K562 (cell line): ENCODE results near the gene ZBTB9. TPM values are rescaled to one million over a fixed set of nuclear protein-coding genes. Genes with fewer than 3 reads are reported as not detected.
A peak's percentile ranks its signal among the peaks of the same experiment; 100 is the strongest.

Source experiments
- C11orf30 ChIP-seq: fragments of 450-650 bp; IDR thresholded peaks from 2 replicates; pipeline ENCODE4 v1.6.1; 2016; ENCODE audit warnings: low read depth, mild to moderate bottlenecking
- HSF4 ChIP-seq: fragments of 250-450 bp; sonication (Bioruptor Pico); IDR thresholded peaks from 2 replicates; pipeline ENCODE4 v2.1.2; 2022; ENCODE audit warnings: mild to moderate bottlenecking, moderate library complexity, borderline replicate concordance
- KDM1A ChIP-seq, 2 experiments: fragments of 450-650 bp; IDR thresholded peaks; 2 replicates each; pipeline ENCODE4 v1.6.1; 2016; ENCODE audit warnings: mild to moderate bottlenecking in 2 of 2
- MAFG ChIP-seq: fragments of 450-650 bp; conservative IDR thresholded peaks from 2 replicates; pipeline ENCODE4 v1.6.1; 2016; ENCODE audit warnings: missing genetic modification characterization, missing compliant biosample characterization
- MGA ChIP-seq: fragments of 450-650 bp; IDR thresholded peaks from 2 replicates; pipeline ENCODE4 v1.6.1; 2016; ENCODE audit warnings: mild to moderate bottlenecking, moderate library complexity
- MIER1 ChIP-seq: fragments of 450-650 bp; IDR thresholded peaks from 2 replicates; pipeline ENCODE4 v1.6.1; 2016; ENCODE audit warnings: antibody characterized with exemption, mild to moderate bottlenecking, low read depth
- POLR2B ChIP-seq: fragments of 450-650 bp; IDR thresholded peaks from 2 replicates; pipeline ENCODE4 v1.6.1; 2018; ENCODE audit warnings: low read depth; ENCODE audit not compliant: partially characterized antibody
- PTRF ChIP-seq: fragments of 450-650 bp; IDR thresholded peaks from 2 replicates; pipeline ENCODE4 v1.6.1; 2016; ENCODE audit warnings: mild to moderate bottlenecking, missing genetic modification characterization, missing compliant biosample characterization
- RBM25 ChIP-seq: fragments of 200-400 bp; formaldehyde crosslinking; IDR thresholded peaks from 2 replicates; pipeline ENCODE4 v1.6.1; 2018; ENCODE audit warnings: low read length, low read depth, moderate library complexity; ENCODE audit not compliant: severe bottlenecking
- ZBED1 ChIP-seq: IDR thresholded peaks from 2 replicates; pipeline ENCODE4 v1.6.1; 2014
- ZNF316 ChIP-seq: fragments of 450-650 bp; IDR thresholded peaks from 2 replicates; pipeline ENCODE4 v1.6.1; 2016
- ZNF79 ChIP-seq: fragments of 250-450 bp; sonication (Bioruptor Pico); IDR thresholded peaks from 2 replicates; pipeline ENCODE4 v1.4.0; 2020; ENCODE audit warnings: low read depth, mild to moderate bottlenecking, moderate library complexity
- polyA plus RNA-seq, 8 experiments: library from polyadenylated mRNA; depleted of rRNA in 4 of 8; stranded (reverse) in 5 of 8; unstranded in 3 of 8; fragments of >200 nt; fragmentation: Nextera tagmentation in 2 of 8; fragmentation: Illumina TruSeq in 1 of 8; extraction: Ambion mirVana in 2 of 8; extraction: Trizol in 1 of 8; gene quantifications; 2 replicates each; pipeline versions ENCODE4 v1.2.1 to v1.2.3, GENCODE V29; 2011 to 2014; ENCODE audit warnings: inconsistent platforms in 1 of 8, missing spikeins in 1 of 8
- total RNA-seq, 7 experiments: library from RNA; depleted of rRNA in 6 of 7; stranded (reverse); fragments of >200 nt in 6 of 7; fragmentation: Illumina TruSeq in 2 of 7; extraction: Trizol in 2 of 7; gene quantifications; 2 replicates each; pipeline versions ENCODE4 v1.2.1 to v1.2.3, GENCODE V29; 2011 to 2021; ENCODE audit warnings: low replicate concordance in 1 of 7
- TF ChIP-seq, protein P1 (sequence below): fragments of 450-650 bp; IDR thresholded peaks from one replicate; pipeline ENCODE4 v1.6.1; 2018; ENCODE audit warnings: mild to moderate bottlenecking, moderate library complexity; ENCODE audit not compliant: partially characterized antibody
- TF ChIP-seq, protein P2 (sequence below), 2 experiments: fragments of 450-650 bp in 1 of 2; sonication (generic) in 1 of 2; formaldehyde crosslinking in 1 of 2; IDR thresholded peaks in 1 of 2; conservative IDR thresholded peaks in 1 of 2; 2 replicates each; pipeline versions ENCODE4 v1.6.1 to v1.8.1; 2016 to 2023; ENCODE audit warnings: mild to moderate bottlenecking in 2 of 2, moderate library complexity in 2 of 2, inconsistent platforms in 1 of 2, missing genetic modification reagents in 1 of 2

ZBTB9 gene
- total and polyA plus RNA-seq, 9 of the 15 experiments (the other 6 are each of a cell fraction or from before 2014, with no cell fraction given) = 1.9 to 19.5 (median 10.4) TPM

- TF ChIP-seq MGA (no peak), ZNF316 (peak; percentile 91), ZNF79 (CRISPR knock-in tag) (no peak), MAFG (tag) (peak; percentile 61), C11orf30 (peak; percentile 77), RBM25 (no peak), HSF4 (CRISPR knock-in tag) (no peak), KDM1A (IDR thresholded peaks at IDR 0.05) (0 out of 4 replicates have a peak, but pooled peaks of 1 of the 2 experiments have one; percentile 31), ZBED1 (0 out of 2 replicates have a peak, but pooled peaks have one; percentile 27), MIER1 (no peak), POLR2B (peak; percentile 16), PTRF (tag) (no peak)
- TF ChIP-seq, protein P1, sequence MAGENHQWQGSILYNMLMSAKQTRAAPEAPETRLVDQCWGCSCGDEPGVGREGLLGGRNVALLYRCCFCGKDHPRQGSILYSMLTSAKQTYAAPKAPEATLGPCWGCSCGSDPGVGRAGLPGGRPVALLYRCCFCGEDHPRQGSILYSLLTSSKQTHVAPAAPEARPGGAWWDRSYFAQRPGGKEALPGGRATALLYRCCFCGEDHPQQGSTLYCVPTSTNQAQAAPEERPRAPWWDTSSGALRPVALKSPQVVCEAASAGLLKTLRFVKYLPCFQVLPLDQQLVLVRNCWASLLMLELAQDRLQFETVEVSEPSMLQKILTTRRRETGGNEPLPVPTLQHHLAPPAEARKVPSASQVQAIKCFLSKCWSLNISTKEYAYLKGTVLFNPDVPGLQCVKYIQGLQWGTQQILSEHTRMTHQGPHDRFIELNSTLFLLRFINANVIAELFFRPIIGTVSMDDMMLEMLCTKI = no peak
- TF ChIP-seq, protein P2, sequence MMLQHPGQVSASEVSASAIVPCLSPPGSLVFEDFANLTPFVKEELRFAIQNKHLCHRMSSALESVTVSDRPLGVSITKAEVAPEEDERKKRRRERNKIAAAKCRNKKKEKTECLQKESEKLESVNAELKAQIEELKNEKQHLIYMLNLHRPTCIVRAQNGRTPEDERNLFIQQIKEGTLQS (IDR thresholded peaks at IDR 0.05) = no peak
- TF ChIP-seq, protein P2 (CRISPR knock-in tag; conservative IDR thresholded peaks at IDR 0.05) = 0 out of 2 replicates have a peak, but pooled peaks have one; percentile 22
Measured at GRCh38 chr6:33416386-33417127, 37.8 kb upstream of the ZBTB9 start (continued).
